K562 (cell line): ENCODE data around the gene LINGO4. TPM values are rescaled to one million over a fixed set of nuclear protein-coding genes. Genes with fewer than 3 reads are reported as not detected.
A peak's percentile ranks its signal among the peaks of the same experiment; 100 is the strongest.

Experiments
- BCOR ChIP-seq: fragments of 450-650 bp; IDR thresholded peaks from 2 replicates; pipeline ENCODE4 v1.6.1; 2016
- CBFA2T3 ChIP-seq: fragments of 450-650 bp; IDR thresholded peaks from 2 replicates; pipeline ENCODE4 v1.6.1; 2017
- JUND ChIP-seq, 2 experiments: IDR thresholded peaks; 2 replicates in 1 of 2; 3 replicates in 1 of 2; pipeline ENCODE4 v1.6.1; 2011; ENCODE audit warnings: borderline replicate concordance in 2 of 2, low read depth in 2 of 2, low read length in 2 of 2, improper control_type of control experiment in 1 of 2, missing biosample characterization in 1 of 2, missing genetic modification characterization in 1 of 2, missing genetic modification reagents in 1 of 2
- MCM7 ChIP-seq, 2 experiments: fragments of 450-650 bp; IDR thresholded peaks; 2 replicates each; pipeline ENCODE4 v1.6.1; 2016 to 2018
- RBM39 ChIP-seq: fragments of 200-400 bp; formaldehyde crosslinking; optimal IDR thresholded peaks from 2 replicates; pipeline ENCODE3; 2018; ENCODE audit warnings: low read depth, low read length
- SMAD1 ChIP-seq: fragments of 150-350 bp; IDR thresholded peaks from 2 replicates; pipeline ENCODE4 v1.6.1; 2014; ENCODE audit warnings: low read length, low read depth; ENCODE audit not compliant: partially characterized antibody
- ZNF561 ChIP-seq: fragments of 450-650 bp; formaldehyde crosslinking; conservative IDR thresholded peaks from 2 replicates; pipeline ENCODE4 v1.4.0; 2020; ENCODE audit warnings: mild to moderate bottlenecking, moderate library complexity
- ZNF766 ChIP-seq: fragments of 200-800 bp; sonication (Bioruptor generic); conservative IDR thresholded peaks from 2 replicates; pipeline ENCODE4 v1.6.1; 2016; ENCODE audit warnings: missing genetic modification characterization, missing compliant biosample characterization
- ZNF79 ChIP-seq: fragments of 250-450 bp; sonication (Bioruptor Pico); IDR thresholded peaks from 2 replicates; pipeline ENCODE4 v1.4.0; 2020; ENCODE audit warnings: low read depth, mild to moderate bottlenecking, moderate library complexity
- polyA plus RNA-seq, 8 experiments: library from polyadenylated mRNA; depleted of rRNA in 4 of 8; stranded (reverse) in 5 of 8; unstranded in 3 of 8; fragments of >200 nt; fragmentation: Nextera tagmentation in 2 of 8; fragmentation: Illumina TruSeq in 1 of 8; extraction: Ambion mirVana in 2 of 8; extraction: Trizol in 1 of 8; gene quantifications; 2 replicates each; pipeline versions ENCODE4 v1.2.1 to v1.2.3, GENCODE V29; 2011 to 2014; ENCODE audit warnings: inconsistent platforms in 1 of 8, missing spikeins in 1 of 8
- small RNA-seq: library from RNA; depleted of rRNA; stranded (forward); fragments of <200 nt; gene quantifications from one replicate; pipeline ENCODE3, GENCODE V24; 2014
- total RNA-seq, 7 experiments: library from RNA; depleted of rRNA in 6 of 7; stranded (reverse); fragments of >200 nt in 6 of 7; fragmentation: Illumina TruSeq in 2 of 7; extraction: Trizol in 2 of 7; gene quantifications; 2 replicates each; pipeline versions ENCODE4 v1.2.1 to v1.2.3, GENCODE V29; 2011 to 2021; ENCODE audit warnings: low replicate concordance in 1 of 7
- TF ChIP-seq, protein P1 (sequence below), 2 experiments: fragments of 450-650 bp in 1 of 2; sonication (generic) in 1 of 2; formaldehyde crosslinking in 1 of 2; IDR thresholded peaks in 1 of 2; conservative IDR thresholded peaks in 1 of 2; 2 replicates each; pipeline versions ENCODE4 v1.6.1 to v1.8.1; 2016 to 2023; ENCODE audit warnings: mild to moderate bottlenecking in 2 of 2, moderate library complexity in 2 of 2, inconsistent platforms in 1 of 2, missing genetic modification reagents in 1 of 2
- TF ChIP-seq, protein P2 (sequence below): fragments of 450-650 bp; IDR thresholded peaks from 2 replicates; pipeline ENCODE4 v1.6.1; 2016; ENCODE audit warnings: missing biosample characterization, missing genetic modification characterization
- TF ChIP-seq, protein P3 (sequence below): fragments of 200-800 bp; sonication (Bioruptor generic); IDR thresholded peaks from 2 replicates; pipeline ENCODE4 v1.6.1; 2017; ENCODE audit warnings: missing genetic modification characterization, missing compliant biosample characterization

The LINGO4 gene
- total and polyA plus RNA-seq, 9 of the 15 experiments (the other 6 are each of a cell fraction or from before 2014, with no cell fraction given): not detected

DNA sequence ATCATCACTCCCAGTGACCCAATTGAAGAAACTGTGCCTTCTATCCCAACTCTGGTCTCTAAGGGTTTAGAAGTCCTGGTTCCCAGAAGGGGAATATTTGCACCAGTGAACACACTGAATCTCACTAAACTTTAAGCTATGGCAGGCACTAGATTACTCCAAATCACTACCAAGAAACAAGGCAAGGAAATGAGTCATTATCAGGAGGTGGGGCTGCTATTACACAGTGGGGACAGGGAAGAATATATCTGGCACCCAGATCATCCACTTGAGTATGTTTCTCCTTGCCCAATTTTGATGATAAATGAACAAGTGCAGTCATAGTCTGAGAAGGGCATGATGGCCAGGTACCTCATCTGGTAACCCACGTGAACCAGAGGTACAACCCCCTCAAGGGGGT is 48.9 kb downstream of the LINGO4 start (continued):
- TF ChIP-seq, protein P1, sequence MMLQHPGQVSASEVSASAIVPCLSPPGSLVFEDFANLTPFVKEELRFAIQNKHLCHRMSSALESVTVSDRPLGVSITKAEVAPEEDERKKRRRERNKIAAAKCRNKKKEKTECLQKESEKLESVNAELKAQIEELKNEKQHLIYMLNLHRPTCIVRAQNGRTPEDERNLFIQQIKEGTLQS (IDR thresholded peaks at IDR 0.05): peak; percentile 73
- TF ChIP-seq, protein P1 (CRISPR knock-in tag; conservative IDR thresholded peaks at IDR 0.05): no peak
- TF ChIP-seq ZNF79 (CRISPR knock-in tag) (no peak), JUND (IDR thresholded peaks at IDR 0.05; ENCODE audit: borderline replicate concordance, low read depth, low read length) (peak; percentile 75), JUND (tag; IDR thresholded peaks at IDR 0.05; ENCODE audit: borderline replicate concordance, low read depth, low read length) (no peak; the same call in 2 of the 3 replicates), MCM7 (IDR thresholded peaks at IDR 0.05) (no peak), ZNF766 (CRISPR knock-in tag) (no peak), CBFA2T3 (0 out of 2 replicates have a peak, but pooled peaks have one; percentile 23), RBM39 (no peak), SMAD1 (no peak), BCOR (no peak), ZNF561 (CRISPR knock-in tag) (no peak)
- TF ChIP-seq, protein P2, sequence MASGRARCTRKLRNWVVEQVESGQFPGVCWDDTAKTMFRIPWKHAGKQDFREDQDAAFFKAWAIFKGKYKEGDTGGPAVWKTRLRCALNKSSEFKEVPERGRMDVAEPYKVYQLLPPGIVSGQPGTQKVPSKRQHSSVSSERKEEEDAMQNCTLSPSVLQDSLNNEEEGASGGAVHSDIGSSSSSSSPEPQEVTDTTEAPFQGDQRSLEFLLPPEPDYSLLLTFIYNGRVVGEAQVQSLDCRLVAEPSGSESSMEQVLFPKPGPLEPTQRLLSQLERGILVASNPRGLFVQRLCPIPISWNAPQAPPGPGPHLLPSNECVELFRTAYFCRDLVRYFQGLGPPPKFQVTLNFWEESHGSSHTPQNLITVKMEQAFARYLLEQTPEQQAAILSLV (tag): no peak
- TF ChIP-seq, protein P3, sequence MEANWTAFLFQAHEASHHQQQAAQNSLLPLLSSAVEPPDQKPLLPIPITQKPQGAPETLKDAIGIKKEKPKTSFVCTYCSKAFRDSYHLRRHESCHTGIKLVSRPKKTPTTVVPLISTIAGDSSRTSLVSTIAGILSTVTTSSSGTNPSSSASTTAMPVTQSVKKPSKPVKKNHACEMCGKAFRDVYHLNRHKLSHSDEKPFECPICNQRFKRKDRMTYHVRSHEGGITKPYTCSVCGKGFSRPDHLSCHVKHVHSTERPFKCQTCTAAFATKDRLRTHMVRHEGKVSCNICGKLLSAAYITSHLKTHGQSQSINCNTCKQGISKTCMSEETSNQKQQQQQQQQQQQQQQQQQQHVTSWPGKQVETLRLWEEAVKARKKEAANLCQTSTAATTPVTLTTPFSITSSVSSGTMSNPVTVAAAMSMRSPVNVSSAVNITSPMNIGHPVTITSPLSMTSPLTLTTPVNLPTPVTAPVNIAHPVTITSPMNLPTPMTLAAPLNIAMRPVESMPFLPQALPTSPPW (CRISPR knock-in tag): 0 out of 2 replicates have a peak, but pooled peaks have one; percentile 21
- TF ChIP-seq, all 486 proteins: peak for 6

Small RNA genes lying within 50 kb of the gene (small RNA-seq; reads per million reads assigned to genes)
- gene RF00019: not detected

Other genes starting within 250 kb of the LINGO4 start
Only the 7 nearest of the 11 such genes appear.
- not detected in 2 replicates for gene CELF3, start 88.6 kb downstream of the LINGO4 start, total RNA-seq (2014; rRNA removed)
- not detected in 2 replicates for gene CELF3, start 88.6 kb downstream of the LINGO4 start, total RNA-seq (2014; rRNA removed; fragmentation: Illumina TruSeq; extraction: Trizol)
- gene CELF3, start 88.6 kb downstream of the LINGO4 start, total RNA-seq (2015; rRNA removed; fragmentation: Illumina TruSeq; extraction: Trizol): not detected in 2 replicates
- gene CELF3, start 88.6 kb downstream of the LINGO4 start, total RNA-seq (2021): not detected in 2 replicates
- gene CELF3, start 88.6 kb downstream of the LINGO4 start, polyA plus RNA-seq (2011; rRNA removed): not detected in 2 replicates
- not detected in 2 replicates for gene CELF3, start 88.6 kb downstream of the LINGO4 start, polyA plus RNA-seq (2014; fragmentation: Illumina TruSeq; extraction: Trizol)
- not detected for gene CELF3, start 88.6 kb downstream of the LINGO4 start, polyA plus RNA-seq (2014; fragmentation: Nextera tagmentation; extraction: Ambion mirVana)
- not detected in 2 replicates for gene CELF3, start 88.6 kb downstream of the LINGO4 start, polyA plus RNA-seq (2014; rRNA removed)
- not detected in 2 replicates for gene RIIAD1, start 83.9 kb downstream of the LINGO4 start, total RNA-seq (2014; rRNA removed)
- not detected in 2 replicates for gene RIIAD1, start 83.9 kb downstream of the LINGO4 start, total RNA-seq (2014; rRNA removed; fragmentation: Illumina TruSeq; extraction: Trizol)
- not detected in 2 replicates for gene RIIAD1, start 83.9 kb downstream of the LINGO4 start, total RNA-seq (2015; rRNA removed; fragmentation: Illumina TruSeq; extraction: Trizol)
- gene RIIAD1, start 83.9 kb downstream of the LINGO4 start, total RNA-seq (2021): not detected in 2 replicates
- not detected in 2 replicates for gene RIIAD1, start 83.9 kb downstream of the LINGO4 start, polyA plus RNA-seq (2011; rRNA removed)
- gene RIIAD1, start 83.9 kb downstream of the LINGO4 start, polyA plus RNA-seq (2014; fragmentation: Illumina TruSeq; extraction: Trizol): not detected in 2 replicates
- gene RIIAD1, start 83.9 kb downstream of the LINGO4 start, polyA plus RNA-seq (2014; fragmentation: Nextera tagmentation; extraction: Ambion mirVana): not detected
- not detected in 2 replicates for gene RIIAD1, start 83.9 kb downstream of the LINGO4 start, polyA plus RNA-seq (2014; rRNA removed)
- gene MRPL9, start 41.9 kb downstream of the LINGO4 start, total RNA-seq (2014; rRNA removed): 111 and 159 TPM in 2 replicates
- 115 and 128 TPM in 2 replicates for gene MRPL9, start 41.9 kb downstream of the LINGO4 start, total RNA-seq (2014; rRNA removed; fragmentation: Illumina TruSeq; extraction: Trizol)
- 122 and 128 TPM in 2 replicates for gene MRPL9, start 41.9 kb downstream of the LINGO4 start, total RNA-seq (2015; rRNA removed; fragmentation: Illumina TruSeq; extraction: Trizol)
- 106 and 123 TPM in 2 replicates for gene MRPL9, start 41.9 kb downstream of the LINGO4 start, total RNA-seq (2021)
- gene MRPL9, start 41.9 kb downstream of the LINGO4 start, polyA plus RNA-seq (2011; rRNA removed): 161 and 162 TPM in 2 replicates
- gene MRPL9, start 41.9 kb downstream of the LINGO4 start, polyA plus RNA-seq (2014; fragmentation: Illumina TruSeq; extraction: Trizol): 124 and 132 TPM in 2 replicates
- 10 to 100 TPM; 38.0 to 57.0 TPM for gene MRPL9, start 41.9 kb downstream of the LINGO4 start, polyA plus RNA-seq (2014; fragmentation: Nextera tagmentation; extraction: Ambion mirVana)
- gene MRPL9, start 41.9 kb downstream of the LINGO4 start, polyA plus RNA-seq (2014; rRNA removed): 110 and 115 TPM in 2 replicates
- gene TDRKH, start 14.9 kb downstream of the LINGO4 start, total RNA-seq (2014; rRNA removed): 7.1 and 7.2 TPM in 2 replicates
- 8.4 and 9.6 TPM in 2 replicates for gene TDRKH, start 14.9 kb downstream of the LINGO4 start, total RNA-seq (2014; rRNA removed; fragmentation: Illumina TruSeq; extraction: Trizol)
- 3.4 and 4.3 TPM in 2 replicates for gene TDRKH, start 14.9 kb downstream of the LINGO4 start, total RNA-seq (2015; rRNA removed; fragmentation: Illumina TruSeq; extraction: Trizol)
- 11.4 and 11.5 TPM in 2 replicates for gene TDRKH, start 14.9 kb downstream of the LINGO4 start, total RNA-seq (2021)
- 17.0 and 21.3 TPM in 2 replicates for gene TDRKH, start 14.9 kb downstream of the LINGO4 start, polyA plus RNA-seq (2011; rRNA removed)
- 10.8 and 11.4 TPM in 2 replicates for gene TDRKH, start 14.9 kb downstream of the LINGO4 start, polyA plus RNA-seq (2014; fragmentation: Illumina TruSeq; extraction: Trizol)
- gene TDRKH, start 14.9 kb downstream of the LINGO4 start, polyA plus RNA-seq (2014; fragmentation: Nextera tagmentation; extraction: Ambion mirVana): 1 to 10 TPM; 5.3 to 6.9 TPM
- gene TDRKH, start 14.9 kb downstream of the LINGO4 start, polyA plus RNA-seq (2014; rRNA removed): 8.9 and 10.3 TPM in 2 replicates
- gene RORC, start 26.4 kb upstream of the LINGO4 start, total RNA-seq (2014; rRNA removed): not detected in 2 replicates
- gene RORC, start 26.4 kb upstream of the LINGO4 start, total RNA-seq (2014; rRNA removed; fragmentation: Illumina TruSeq; extraction: Trizol): not detected in 2 replicates
- not detected in 2 replicates for gene RORC, start 26.4 kb upstream of the LINGO4 start, total RNA-seq (2015; rRNA removed; fragmentation: Illumina TruSeq; extraction: Trizol)
- gene RORC, start 26.4 kb upstream of the LINGO4 start, total RNA-seq (2021): not detected in 2 replicates
- not detected in 2 replicates for gene RORC, start 26.4 kb upstream of the LINGO4 start, polyA plus RNA-seq (2011; rRNA removed)
- gene RORC, start 26.4 kb upstream of the LINGO4 start, polyA plus RNA-seq (2014; fragmentation: Illumina TruSeq; extraction: Trizol): not detected in 2 replicates
- gene RORC, start 26.4 kb upstream of the LINGO4 start, polyA plus RNA-seq (2014; fragmentation: Nextera tagmentation; extraction: Ambion mirVana): not detected
- gene RORC, start 26.4 kb upstream of the LINGO4 start, polyA plus RNA-seq (2014; rRNA removed): not detected in 2 replicates
- not detected in 2 replicates for gene C2CD4D, start 34.4 kb upstream of the LINGO4 start, total RNA-seq (2014; rRNA removed)
- not detected in 2 replicates for gene C2CD4D, start 34.4 kb upstream of the LINGO4 start, total RNA-seq (2014; rRNA removed; fragmentation: Illumina TruSeq; extraction: Trizol)
- gene C2CD4D, start 34.4 kb upstream of the LINGO4 start, total RNA-seq (2015; rRNA removed; fragmentation: Illumina TruSeq; extraction: Trizol): not detected in 2 replicates
- not detected in 2 replicates for gene C2CD4D, start 34.4 kb upstream of the LINGO4 start, total RNA-seq (2021)
- gene C2CD4D, start 34.4 kb upstream of the LINGO4 start, polyA plus RNA-seq (2011; rRNA removed): not detected in 2 replicates
- gene C2CD4D, start 34.4 kb upstream of the LINGO4 start, polyA plus RNA-seq (2014; fragmentation: Illumina TruSeq; extraction: Trizol): not detected in 2 replicates
- not detected for gene C2CD4D, start 34.4 kb upstream of the LINGO4 start, polyA plus RNA-seq (2014; fragmentation: Nextera tagmentation; extraction: Ambion mirVana)
- not detected in 2 replicates for gene C2CD4D, start 34.4 kb upstream of the LINGO4 start, polyA plus RNA-seq (2014; rRNA removed)
- not detected in 2 replicates for gene THEM5, start 48.3 kb upstream of the LINGO4 start, total RNA-seq (2014; rRNA removed)
- not detected in 2 replicates for gene THEM5, start 48.3 kb upstream of the LINGO4 start, total RNA-seq (2014; rRNA removed; fragmentation: Illumina TruSeq; extraction: Trizol)
- gene THEM5, start 48.3 kb upstream of the LINGO4 start, total RNA-seq (2015; rRNA removed; fragmentation: Illumina TruSeq; extraction: Trizol): not detected in 2 replicates
- gene THEM5, start 48.3 kb upstream of the LINGO4 start, total RNA-seq (2021): not detected in 2 replicates
- not detected in 2 replicates for gene THEM5, start 48.3 kb upstream of the LINGO4 start, polyA plus RNA-seq (2011; rRNA removed)
- gene THEM5, start 48.3 kb upstream of the LINGO4 start, polyA plus RNA-seq (2014; fragmentation: Illumina TruSeq; extraction: Trizol): not detected in 2 replicates
- gene THEM5, start 48.3 kb upstream of the LINGO4 start, polyA plus RNA-seq (2014; fragmentation: Nextera tagmentation; extraction: Ambion mirVana): not detected
- gene THEM5, start 48.3 kb upstream of the LINGO4 start, polyA plus RNA-seq (2014; rRNA removed): not detected in 2 replicates